PC-9 (cell line): ENCODE results near the gene CDR2L. TPM values are rescaled to one million over a fixed set of nuclear protein-coding genes. Genes with fewer than 3 reads are reported as not detected.

Experiments
- BruUV-seq: library from RNA; stranded (reverse); fragments of 400-500 nt; replicated peaks from 2 replicates; lab custom pipeline; 2021; lab: Mats Ljungman, UMichigan
- CTCF ChIA-PET: fragments of 300-600 bp; sonication (Branson Sonifier 250); formaldehyde crosslinking; loops from one replicate; lab custom pipeline; 2022; ENCODE audit warnings: antibody characterized with exemption; lab: Charles Lee
- POLR2A ChIA-PET: fragments of 300-600 bp; sonication (Branson Sonifier 250); formaldehyde crosslinking; loops from one replicate; lab custom pipeline; 2022; ENCODE audit warnings: antibody characterized with exemption; ENCODE audit not compliant: unreplicated experiment; lab: Charles Lee
- DNase-seq, 2 experiments: peaks; one replicate each; pipeline versions ENCODE4 v3.0.0 to v3.0.0-alpha.2; 2015 to 2022; ENCODE audit warnings: mixed read lengths in 1 of 2
- H2AFZ ChIP-seq: fragments of 200-600 bp; sonication (generic); 2 replicates; pipeline ENCODE4 v1.8.1; 2017; ENCODE audit warnings: antibody characterized with exemption
- H3F3A ChIP-seq: fragments of 200-600 bp; sonication (generic); 2 replicates; pipeline ENCODE4 v1.8.1; 2017; ENCODE audit warnings: antibody characterized with exemption, mild to moderate bottlenecking, low read depth; ENCODE audit not compliant: insufficient read depth
- H3K27ac ChIP-seq: fragments of 200-600 bp; sonication (generic); 2 replicates; pipeline ENCODE4 v1.6.1; 2016; ENCODE audit warnings: mixed run types
- H3K27me3 ChIP-seq: fragments of 200-600 bp; sonication (generic); 2 replicates; pipeline ENCODE4 v1.6.1; 2016; ENCODE audit warnings: low read depth, mixed run types; ENCODE audit not compliant: insufficient read depth
- H3K36me3 ChIP-seq: fragments of 200-600 bp; sonication (generic); 2 replicates; pipeline ENCODE4 v1.6.1; 2016; ENCODE audit warnings: low read depth, mixed run types
- H3K4me1 ChIP-seq: fragments of 200-600 bp; sonication (generic); replicated peaks from 2 replicates; pipeline ENCODE4 v1.6.1; 2016; ENCODE audit warnings: mixed run types; ENCODE audit not compliant: insufficient read depth
- H3K4me2 ChIP-seq: fragments of 200-600 bp; sonication (generic); 2 replicates; pipeline ENCODE4 v1.6.1; 2017; ENCODE audit warnings: mixed run types
- H3K4me3 ChIP-seq: fragments of 200-600 bp; sonication (generic); 2 replicates; pipeline ENCODE4 v1.6.1; 2016; ENCODE audit warnings: mixed run types
- H3K79me2 ChIP-seq: fragments of 200-600 bp; sonication (generic); 2 replicates; pipeline ENCODE4 v1.6.1; 2017; ENCODE audit warnings: low read depth, mixed run types
- H3K9me2 ChIP-seq: fragments of 200-600 bp; sonication (generic); 2 replicates; pipeline ENCODE4 v1.8.1; 2017; ENCODE audit warnings: mild to moderate bottlenecking; ENCODE audit not compliant: insufficient read depth
- H3K9me3 ChIP-seq: fragments of 200-600 bp; sonication (generic); 2 replicates; pipeline ENCODE4 v1.8.1; 2016; ENCODE audit warnings: low read depth; ENCODE audit not compliant: insufficient read depth
- H4K20me1 ChIP-seq: fragments of 200-600 bp; sonication (generic); 2 replicates; pipeline ENCODE4 v1.8.1; 2017; ENCODE audit not compliant: insufficient read depth
- CTCF ChIP-seq: fragments of 200-600 bp; sonication (generic); conservative IDR thresholded peaks from 2 replicates; pipeline ENCODE4 v1.6.1; 2017; ENCODE audit warnings: mixed run types, antibody characterized with exemption, mild to moderate bottlenecking, moderate library complexity
- EZH2 ChIP-seq: fragments of 200-600 bp; sonication (generic); IDR thresholded peaks from 2 replicates; pipeline ENCODE4 v1.8.0; 2017; ENCODE audit warnings: antibody characterized with exemption, low read depth
- intact Hi-C: fragments of 100-400 bp; cut with micrococcal nuclease; formaldehyde crosslinking; loops from one replicate; pipeline ENCODE4 v1.10.0; 2022; ENCODE audit not compliant: unreplicated experiment
- total RNA-seq: library from RNA; stranded (reverse); gene quantifications from 2 replicates; pipeline ENCODE4 v1.2.3, GENCODE V29; 2021

CDR2L gene
- total RNA-seq, 1 experiment from 2014 or later: 15.1 TPM

- Histone ChIP-seq H4K20me1 (no peaks in the 10 kb centered on the region), H3K9me3 (no peaks in the 10 kb centered on the region), H3K27ac (no peak overlapping the region), H3K36me3 (no peaks in the 10 kb centered on the region), H2AFZ (no peak overlapping the region), H3K79me2 (no peaks in the 10 kb centered on the region), H3K4me1 (peaks cover 31% of the 10 kb centered on the region), H3K9me2 (no peaks in the 10 kb centered on the region), H3F3A (peaks cover 30% of the 10 kb centered on the region; the same call in 1 of the 2 replicates), H3K4me2 (no peak overlapping the region), H3K27me3 (no peaks in the 10 kb centered on the region), H3K4me3 (no peak overlapping the region)
- ChIA-PET CTCF (no interaction called here), POLR2A (no interaction called here)
- DNase-seq: no peak
- intact Hi-C loops: no loop called here
- TF ChIP-seq CTCF (no peak), EZH2 (no peak)
- BruUV-seq: no TSS peak
Measured at GRCh38 chr17:74986206-74986576, 1.2 kb upstream of the CDR2L start.

GRCh38 chr17:74987909-74988711, 678 bp downstream of the CDR2L start:
- H3K9me2 ChIP-seq: no peaks in the 10 kb centered on the region
- TSS peak; percentile 49 for BruUV-seq
- H4K20me1 ChIP-seq: no peaks in the 10 kb centered on the region
- H3K4me1 ChIP-seq: peaks cover 45% of the 10 kb centered on the region
- H3K9me3 ChIP-seq: no peaks in the 10 kb centered on the region
- ChIA-PET POLR2A (interaction anchor here (0.6 to 1.3 kb wide), 5 partner anchors 16 to 167 kb away, joined by 4 to 10 read pairs (median 5); partner anchors contain the start of genes HID1 and MRPL58), CTCF (interaction anchor here (0.6 to 2.1 kb wide), 5 partner anchors 16 to 743 kb away, joined by 3 to 9 read pairs (median 6); partner anchors contain the start of gene HID1)
- H3K4me2 ChIP-seq: peak overlapping the region; percentile 76
- DNase-seq: peak in 1 of 2 experiments; percentile 74
- H3K27ac ChIP-seq: no peak overlapping the region
- peaks cover 38% of the 10 kb centered on the region; the same call in 1 of the 2 replicates for H3F3A ChIP-seq
- intact Hi-C loops: no loop called here
- H3K4me3 ChIP-seq: peak overlapping the region; percentile 84
- no peaks in the 10 kb centered on the region for H3K36me3 ChIP-seq
- H2AFZ ChIP-seq: peak overlapping the region; percentile 71
- no peaks in the 10 kb centered on the region for H3K79me2 ChIP-seq
- TF ChIP-seq EZH2: no peak
- no peak; the same call in 1 of the 2 replicates for TF ChIP-seq CTCF
- no peaks in the 10 kb centered on the region for H3K27me3 ChIP-seq

GRCh38 chr17:74990581-74991105, 3.2 kb downstream of the CDR2L start:
- Histone ChIP-seq H3K4me3 (no peak overlapping the region), H3K79me2 (no peaks in the 10 kb centered on the region), H4K20me1 (no peaks in the 10 kb centered on the region), H3K9me2 (no peaks in the 10 kb centered on the region), H3K4me2 (no peak overlapping the region), H3F3A (peaks cover 52% of the 10 kb centered on the region; the same call in 1 of the 2 replicates), H3K4me1 (peaks cover 55% of the 10 kb centered on the region), H2AFZ (no peak overlapping the region), H3K27me3 (no peaks in the 10 kb centered on the region), H3K27ac (peak overlapping the region; percentile 80), H3K36me3 (no peaks in the 10 kb centered on the region), H3K9me3 (no peaks in the 10 kb centered on the region)
- intact Hi-C loops: no loop called here
- TF ChIP-seq CTCF: no peak
- TF ChIP-seq EZH2: no peak
- BruUV-seq: TSS peak; percentile 60
- ChIA-PET POLR2A (no interaction called here), CTCF (interaction anchor here (2.4 kb wide), 1 partner anchor 22 kb away, joined by 7 read pairs; the partner anchor contains the start of gene MRPL58)
- no peak for DNase-seq
